NCI-H2196 (cell line): ENCODE results near the gene CYP39A1.

Experiments used
- DNase-seq: peaks from one replicate; lab custom pipeline; 2025; ENCODE audit not compliant: unreplicated experiment; lab: John Stamatoyannopoulos, UW

The CYP39A1 gene

GRCh38 chr6:46592740-46593139 is 59.9 kb downstream of the CYP39A1 start:
- DNase-seq = no peak

- DNase-seq = no peak
Measured at GRCh38 chr6:46592046-46592445, 60.6 kb downstream of the CYP39A1 start.

GRCh38 chr6:46590765-46591164 is 61.9 kb downstream of the CYP39A1 start:
- no peak for DNase-seq

GRCh38 chr6:46586906-46587305 is 65.7 kb downstream of the CYP39A1 start:
- no peak for DNase-seq

- DNase-seq = no peak
Measured at GRCh38 chr6:46584586-46584985, 68.0 kb downstream of the CYP39A1 start.

- DNase-seq = no peak
Measured at GRCh38 chr6:46583721-46584120, 68.9 kb downstream of the CYP39A1 start.

- DNase-seq = no peak
Measured at GRCh38 chr6:46583081-46583480, 69.5 kb downstream of the CYP39A1 start.

- no peak for DNase-seq
Measured at GRCh38 chr6:46581459-46582177, 71.0 kb downstream of the CYP39A1 start.

- DNase-seq = no peak
Measured at GRCh38 chr6:46575530-46575929, 77.1 kb downstream of the CYP39A1 start.

- DNase-seq = no peak
Measured at GRCh38 chr6:46573140-46573539, 79.5 kb downstream of the CYP39A1 start.

- no peak for DNase-seq
Measured at GRCh38 chr6:46565531-46565930, 87.1 kb downstream of the CYP39A1 start.

- no peak for DNase-seq
Measured at GRCh38 chr6:46563924-46564323, 88.7 kb downstream of the CYP39A1 start.

- DNase-seq = no peak
Measured at GRCh38 chr6:46556053-46556452, 96.6 kb downstream of the CYP39A1 start.

- no peak for DNase-seq
Measured at GRCh38 chr6:46555129-46555528, 97.5 kb downstream of the CYP39A1 start.

GRCh38 chr6:46549155-46549554 is 103.5 kb downstream of the CYP39A1 start:
- no peak for DNase-seq

- no peak for DNase-seq
Measured at GRCh38 chr6:46541556-46541955, 111.1 kb downstream of the CYP39A1 start.

- DNase-seq = no peak
Measured at GRCh38 chr6:46539866-46540265, 112.8 kb downstream of the CYP39A1 start.

GRCh38 chr6:46538800-46539480 is 113.7 kb downstream of the CYP39A1 start:
- DNase-seq = no peak

GRCh38 chr6:46530896-46531295 is 121.7 kb downstream of the CYP39A1 start:
- DNase-seq = no peak

- DNase-seq = no peak
Measured at GRCh38 chr6:46528961-46529750, 123.5 kb downstream of the CYP39A1 start.

GRCh38 chr6:46526607-46527006 is 126.0 kb downstream of the CYP39A1 start:
- DNase-seq = no peak

GRCh38 chr6:46525583-46525982 is 127.0 kb downstream of the CYP39A1 start:
- no peak for DNase-seq
